ENCODE measurements around the gene BRPF3. TPM values are rescaled to one million over a fixed set of nuclear protein-coding genes. Genes with fewer than 3 reads are reported as not detected.
"Not testable (repeated sequence)": the region's sequence is repeated elsewhere in the genome, so short reads cannot be mapped to it uniquely, and the experiment has no call there.

Gene BRPF3
- total RNA-seq, 1 donor from 2014 or later = 22.0 TPM

GRCh38 chr6:36200154-36200891 is 3.8 kb downstream of the BRPF3 start:
- intact Hi-C loops (cut with micrococcal nuclease) = no loop called here

- intact Hi-C loops (cut with micrococcal nuclease) = no loop called here
Observed at GRCh38 chr6:36200998-36201596, 4.6 kb downstream of the BRPF3 start.

DNA sequence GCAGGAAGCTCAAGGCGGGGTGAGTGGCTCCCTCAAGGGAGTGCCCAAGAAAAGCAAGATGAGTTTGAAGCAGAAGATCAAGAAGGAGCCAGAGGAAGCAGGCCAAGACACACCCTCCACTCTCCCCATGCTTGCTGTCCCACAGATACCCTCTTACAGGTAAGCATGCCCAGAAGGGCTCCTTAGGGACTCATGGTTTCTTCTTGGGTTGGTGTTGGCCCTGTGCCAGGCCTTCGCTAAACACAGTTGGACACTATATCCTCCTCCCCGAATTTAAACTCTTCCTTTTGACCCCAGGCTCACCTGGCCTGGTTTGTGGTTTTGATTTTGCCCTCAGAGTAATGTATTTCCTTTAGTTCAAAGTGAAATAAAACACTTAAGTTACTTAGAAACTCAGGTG is 5.1 kb downstream of the BRPF3 start:
- intact Hi-C loops (cut with micrococcal nuclease) = no loop called here

GRCh38 chr6:36202101-36202500 is 5.6 kb downstream of the BRPF3 start:
- intact Hi-C loops (cut with micrococcal nuclease) = no loop called here

GRCh38 chr6:36204068-36204753 is 7.7 kb downstream of the BRPF3 start:
- intact Hi-C loops (cut with micrococcal nuclease) = no loop called here

- intact Hi-C loops (cut with micrococcal nuclease) = no loop called here
Observed at GRCh38 chr6:36207155-36207554, 10.6 kb downstream of the BRPF3 start.

- intact Hi-C loops (cut with micrococcal nuclease) = no loop called here
Observed at GRCh38 chr6:36209606-36210005, 13.1 kb downstream of the BRPF3 start.

GRCh38 chr6:36210182-36210581 is 13.6 kb downstream of the BRPF3 start:
- intact Hi-C loops (cut with micrococcal nuclease) = no loop called here

- intact Hi-C loops (cut with micrococcal nuclease) = no loop called here
Observed at GRCh38 chr6:36210886-36211595, 14.5 kb downstream of the BRPF3 start.

DNA sequence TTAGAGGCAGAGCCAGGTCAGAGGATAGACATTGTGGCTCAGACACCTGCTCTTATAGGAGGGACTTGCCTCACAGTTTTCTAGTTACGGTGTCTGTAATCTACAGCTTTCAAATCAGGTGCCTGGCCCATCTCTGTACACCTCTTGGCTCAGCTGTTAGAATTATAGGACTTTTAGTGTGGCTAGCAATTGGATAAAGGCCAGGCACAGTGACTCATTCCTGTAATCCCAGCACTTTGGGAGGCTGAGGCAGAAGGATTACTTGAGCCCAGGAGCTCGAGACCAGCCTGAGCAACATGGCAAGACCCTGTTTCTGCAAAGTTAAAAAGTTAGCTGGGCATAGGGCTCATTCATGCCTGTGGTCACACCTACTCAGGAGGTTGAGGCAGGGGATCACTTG is 20.0 kb downstream of the BRPF3 start:
- intact Hi-C loops (cut with micrococcal nuclease) = no loop called here

DNA sequence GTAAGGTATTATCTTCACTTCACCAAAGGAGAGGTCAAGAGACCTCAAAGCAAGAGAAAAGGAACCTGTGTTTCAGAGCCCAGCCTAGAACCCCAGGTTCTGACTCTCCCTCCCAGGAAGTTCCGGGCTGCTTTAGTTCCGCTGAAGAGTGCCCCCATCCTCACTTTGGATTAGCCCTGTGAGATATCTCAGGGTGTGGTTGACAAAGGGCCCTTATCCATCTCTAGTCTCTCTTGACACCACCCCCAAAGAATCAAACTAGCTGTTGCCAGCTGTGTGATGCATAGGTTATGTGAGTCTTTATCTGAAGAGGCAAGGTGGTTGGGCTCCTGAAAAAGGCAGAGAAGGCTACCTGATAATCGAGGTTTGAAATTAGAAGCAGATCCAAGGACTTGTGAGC is 20.6 kb downstream of the BRPF3 start:
- intact Hi-C loops (cut with micrococcal nuclease) = no loop called here

GRCh38 chr6:36217946-36218345 is 21.4 kb downstream of the BRPF3 start:
- intact Hi-C loops (cut with micrococcal nuclease) = no loop called here

- intact Hi-C loops (cut with micrococcal nuclease) = not testable (repeated sequence)
Observed at GRCh38 chr6:36218516-36218915, 22.0 kb downstream of the BRPF3 start.

GRCh38 chr6:36219081-36219480 is 22.5 kb downstream of the BRPF3 start:
- intact Hi-C loops (cut with micrococcal nuclease) = no loop called here

DNA sequence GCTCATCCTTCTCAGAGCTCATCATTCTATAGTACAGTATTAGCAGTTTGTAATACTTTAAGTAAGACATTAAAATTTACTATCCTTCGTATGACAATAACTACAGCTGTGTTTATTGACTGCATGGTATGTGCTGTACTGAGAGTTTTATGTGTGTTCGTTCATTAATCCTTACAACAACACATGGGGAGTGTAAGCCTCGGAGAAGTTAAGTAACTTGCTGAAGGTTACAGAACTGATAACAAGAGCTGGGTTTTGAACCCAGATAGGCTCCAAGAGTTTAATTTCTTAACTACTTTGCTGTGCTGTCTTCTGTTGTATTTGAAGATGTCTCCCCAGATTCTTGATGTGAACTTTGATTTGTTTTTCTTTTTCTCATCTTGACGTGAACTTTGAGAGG is 23.7 kb downstream of the BRPF3 start:
- intact Hi-C loops (cut with micrococcal nuclease) = no loop called here

GRCh38 chr6:36221674-36222073 is 25.1 kb downstream of the BRPF3 start:
- intact Hi-C loops (cut with micrococcal nuclease) = no loop called here

DNA sequence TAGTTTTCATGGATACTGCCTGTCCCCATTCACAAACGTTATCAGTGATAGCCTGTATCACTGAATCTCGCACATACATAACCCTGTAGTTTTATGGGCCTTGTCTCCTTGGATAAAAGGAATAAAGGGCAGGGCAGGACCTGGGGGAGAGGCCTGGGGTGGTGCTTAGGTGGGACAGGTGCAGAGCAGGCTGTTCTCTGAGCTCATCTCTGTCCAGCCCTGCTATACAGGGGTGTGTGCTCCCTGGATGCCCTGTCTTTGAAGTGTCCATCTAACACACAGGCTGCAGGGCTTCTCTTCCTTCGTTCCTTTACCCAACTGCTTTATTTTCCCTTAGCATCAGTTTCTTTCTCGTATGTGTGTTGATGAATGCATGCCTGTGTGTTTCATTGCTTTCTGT is 26.4 kb downstream of the BRPF3 start:
- intact Hi-C loops (cut with micrococcal nuclease) = no loop called here

DNA sequence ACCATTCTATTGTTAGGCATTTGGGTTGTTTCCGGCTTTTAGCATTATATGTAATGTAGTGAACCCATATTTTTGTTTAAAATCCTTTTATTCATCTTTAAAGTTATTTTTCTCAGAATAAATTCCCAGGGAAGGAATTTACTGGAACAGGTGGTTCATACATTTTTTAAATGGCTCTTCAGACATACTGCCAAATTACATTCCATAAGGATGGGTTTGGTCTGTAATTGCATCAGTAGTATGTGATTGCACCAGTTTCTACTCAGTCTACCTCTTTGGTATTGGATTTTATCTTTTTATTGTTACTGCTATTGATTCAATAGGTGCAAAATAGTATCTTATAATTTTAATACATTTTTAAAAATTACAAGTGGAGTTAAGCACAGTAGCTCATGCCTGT is 27.2 kb downstream of the BRPF3 start:
- intact Hi-C loops (cut with micrococcal nuclease) = no loop called here

DNA sequence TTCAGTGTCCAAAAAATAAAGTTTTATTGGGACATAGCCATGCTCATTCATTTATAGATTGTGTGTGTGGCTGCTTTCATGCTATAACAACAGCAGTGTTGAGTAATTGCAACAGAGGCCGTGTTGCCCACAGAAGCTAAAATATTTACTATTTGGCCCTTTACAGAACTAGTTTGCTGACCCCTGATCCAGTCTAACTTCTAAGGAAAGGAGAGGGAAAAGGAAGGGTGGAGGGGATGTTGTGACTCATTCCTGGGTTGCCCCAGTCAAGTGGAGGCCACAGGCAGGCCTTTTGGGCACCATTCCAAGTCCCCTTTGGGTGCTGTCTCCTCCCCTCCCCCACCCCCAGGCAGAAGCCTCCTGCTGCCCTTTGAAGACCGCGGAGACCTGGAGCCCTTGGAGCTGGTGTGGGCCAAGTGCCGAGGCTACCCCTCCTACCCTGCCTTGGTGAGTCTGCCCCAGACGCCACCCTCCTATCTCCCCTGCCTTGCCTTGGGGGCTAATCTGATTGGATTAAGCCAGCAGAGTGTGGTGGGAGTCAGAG is 28.4 kb downstream of the BRPF3 start:
- intact Hi-C loops (cut with micrococcal nuclease) = no loop called here

GRCh38 chr6:36226438-36227047 is 30.0 kb downstream of the BRPF3 start:
- intact Hi-C loops (cut with micrococcal nuclease) = no loop called here

Data from T-helper 2 cell treated with Interferon-gamma antibody and Interleukin-4, amounts not matched to agents 100 ng/mL and 5 ng/mL, for 36 hours (primary cell).